Colonic mucosa (tissue), 4 donors: ENCODE measurements around the gene ACOXL. TPM values are rescaled to one million over a fixed set of nuclear protein-coding genes. Genes with fewer than 3 reads are reported as not detected.

ENCODE experiments used
- DNase-seq: peaks from one replicate; pipeline ENCODE4 v3.0.0-alpha.2; 2020
- H3K27ac ChIP-seq: fragments of 200-600 bp; one replicate; pipeline ENCODE4 v1.8.0; 2021
- H3K27me3 ChIP-seq: fragments of 200-600 bp; one replicate; pipeline ENCODE4 v1.8.0; 2021
- H3K36me3 ChIP-seq: fragments of 200-600 bp; one replicate; pipeline ENCODE4 v1.8.0; 2021
- H3K4me1 ChIP-seq: fragments of 200-600 bp; one replicate; pipeline ENCODE4 v1.8.0; 2021; ENCODE audit warnings: mild to moderate bottlenecking
- H3K4me3 ChIP-seq: fragments of 200-600 bp; one replicate; pipeline ENCODE4 v1.8.0; 2021
- H3K9ac ChIP-seq, 2 donors: one replicate each; pipeline ENCODE4 v1.7.0; 2013; ENCODE audit warnings: control low read depth in 2 of 2, low read depth in 2 of 2, low read length in 2 of 2
- H3K9me3 ChIP-seq: fragments of 200-600 bp; one replicate; pipeline ENCODE4 v1.8.0; 2021
- intact Hi-C: fragments of 100-400 bp; cut with DNase I; formaldehyde crosslinking; loops from one replicate; pipeline ENCODE4 v1.14.1; 2022
- total RNA-seq, 2 donors: library from RNA; stranded (reverse); fragmentation: NEBNext Ultra II Directional in 1 of 2; extraction: Animal tissue kit (Norgen Biotek cat#: 25700) in 1 of 2; gene quantifications; one replicate each; pipeline ENCODE4 v1.2.1, GENCODE V29; 2021
- TF ChIP-seq, protein P1 (sequence below): fragments of 200-600 bp; IDR thresholded peaks from one replicate; pipeline ENCODE4 v1.8.0; 2022; ENCODE audit warnings: antibody characterized with exemption, mild to moderate bottlenecking
- donor health status: healthy.
- donor health status: DM: no; HTN: no; CAD: no.
- donor health status: DM: no; HTN: no; CAD: no.

The ACOXL gene
- total RNA-seq, 2 donors from 2014 or later: 0.32 to 0.82 TPM

- Histone ChIP-seq H3K27ac (no peak overlapping the region), H3K4me1 (no peaks in the 10 kb centered on the region), H3K36me3 (no peaks in the 10 kb centered on the region), H3K27me3 (no peaks in the 10 kb centered on the region), H3K9ac (no peak overlapping the region), H3K4me3 (no peak overlapping the region), H3K9me3 (no peaks in the 10 kb centered on the region)
- TF ChIP-seq, protein P1, sequence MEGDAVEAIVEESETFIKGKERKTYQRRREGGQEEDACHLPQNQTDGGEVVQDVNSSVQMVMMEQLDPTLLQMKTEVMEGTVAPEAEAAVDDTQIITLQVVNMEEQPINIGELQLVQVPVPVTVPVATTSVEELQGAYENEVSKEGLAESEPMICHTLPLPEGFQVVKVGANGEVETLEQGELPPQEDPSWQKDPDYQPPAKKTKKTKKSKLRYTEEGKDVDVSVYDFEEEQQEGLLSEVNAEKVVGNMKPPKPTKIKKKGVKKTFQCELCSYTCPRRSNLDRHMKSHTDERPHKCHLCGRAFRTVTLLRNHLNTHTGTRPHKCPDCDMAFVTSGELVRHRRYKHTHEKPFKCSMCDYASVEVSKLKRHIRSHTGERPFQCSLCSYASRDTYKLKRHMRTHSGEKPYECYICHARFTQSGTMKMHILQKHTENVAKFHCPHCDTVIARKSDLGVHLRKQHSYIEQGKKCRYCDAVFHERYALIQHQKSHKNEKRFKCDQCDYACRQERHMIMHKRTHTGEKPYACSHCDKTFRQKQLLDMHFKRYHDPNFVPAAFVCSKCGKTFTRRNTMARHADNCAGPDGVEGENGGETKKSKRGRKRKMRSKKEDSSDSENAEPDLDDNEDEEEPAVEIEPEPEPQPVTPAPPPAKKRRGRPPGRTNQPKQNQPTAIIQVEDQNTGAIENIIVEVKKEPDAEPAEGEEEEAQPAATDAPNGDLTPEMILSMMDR: no peak
- DNase-seq: no peak
- intact Hi-C loops: no loop called here
Observed at GRCh38 chr2:110874453-110875383, 142.3 kb downstream of the ACOXL start.

GRCh38 chr2:110875384-110875725 lies 143.0 kb downstream of the ACOXL start:
- DNase-seq: no peak
- TF ChIP-seq, protein P1: no peak
- intact Hi-C loops: no loop called here
- Histone ChIP-seq H3K9ac (no peak overlapping the region), H3K27ac (no peak overlapping the region), H3K4me1 (no peaks in the 10 kb centered on the region), H3K9me3 (no peaks in the 10 kb centered on the region), H3K4me3 (no peak overlapping the region), H3K27me3 (no peaks in the 10 kb centered on the region), H3K36me3 (no peaks in the 10 kb centered on the region)

DNA sequence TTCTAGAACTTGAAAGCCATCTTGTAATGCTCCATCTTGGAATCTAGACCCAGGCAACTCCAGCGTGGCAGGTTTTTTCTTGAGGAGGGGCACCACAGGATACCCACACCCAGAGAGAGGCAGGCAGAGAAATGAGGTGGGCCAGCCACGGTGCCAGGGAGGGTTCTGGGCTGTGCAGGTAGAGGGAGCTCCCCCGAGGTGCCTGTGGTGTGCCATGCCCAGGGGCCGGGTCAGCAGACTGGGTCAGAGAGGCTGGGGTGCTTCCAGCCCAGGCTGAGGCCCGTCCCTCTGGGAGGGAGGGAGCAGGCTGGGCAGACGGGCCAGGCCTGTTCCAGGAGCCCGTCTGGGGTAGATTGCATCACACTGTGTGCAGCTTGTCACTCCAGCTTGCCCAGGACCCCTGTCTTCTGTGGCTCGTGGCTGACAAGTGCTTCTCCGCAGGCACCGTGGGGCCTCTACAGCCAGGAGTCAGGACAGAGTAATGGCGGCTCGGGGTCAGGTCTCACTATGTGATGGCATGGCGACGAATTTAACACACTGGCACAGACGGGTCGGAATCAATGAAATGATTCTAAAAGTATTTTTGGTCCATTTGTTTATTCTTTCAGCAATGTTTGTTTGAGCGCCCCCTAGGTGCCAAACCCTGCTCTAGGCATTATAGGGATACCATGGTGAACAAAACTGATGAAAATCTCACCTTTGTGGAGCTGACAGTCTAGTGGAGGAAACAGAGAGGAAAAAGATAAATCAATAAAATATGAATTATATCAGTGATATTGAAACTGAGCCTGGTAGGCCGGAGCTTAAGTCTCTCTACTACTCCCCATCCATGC lies 144.0 kb downstream of the ACOXL start:
- DNase-seq: no peak
- TF ChIP-seq, protein P1: no peak

DNA sequence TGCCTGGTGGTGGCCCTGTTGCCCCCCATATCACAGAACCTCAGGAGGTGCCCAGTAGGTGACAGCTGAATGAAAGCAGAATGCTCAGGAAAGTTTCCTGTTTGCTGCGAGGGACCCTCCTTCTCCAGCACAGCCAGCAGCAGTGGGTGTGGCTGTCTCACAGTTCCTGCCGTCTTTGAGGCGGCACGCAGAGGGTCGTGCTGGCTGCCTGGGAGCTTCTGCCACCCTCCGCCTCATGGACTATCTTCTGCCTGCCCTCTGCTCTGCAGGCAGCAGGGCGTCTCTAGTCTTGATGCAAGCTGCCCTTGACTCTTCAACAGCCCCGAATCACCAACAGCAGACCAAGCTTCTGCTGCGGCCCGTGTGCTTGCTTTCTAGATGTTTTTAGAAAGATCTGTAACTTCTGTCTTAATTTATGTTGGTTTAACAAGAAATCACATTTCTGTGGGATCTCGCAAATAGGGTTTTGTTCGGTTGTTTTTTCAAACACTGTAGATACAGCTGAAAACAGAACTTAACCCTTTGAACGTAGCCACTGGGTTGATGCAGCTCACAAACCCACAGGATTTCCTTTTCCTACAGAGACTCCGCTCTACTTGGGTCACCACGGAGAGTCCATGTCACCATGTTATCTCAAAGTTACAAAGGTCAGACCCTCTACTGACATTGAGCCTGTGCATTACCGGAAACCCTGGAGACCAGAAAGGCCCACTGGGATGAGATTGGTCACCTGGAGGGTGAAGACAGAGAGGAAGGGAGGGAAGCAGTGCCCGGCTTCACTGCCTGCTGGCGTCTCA lies 144.9 kb downstream of the ACOXL start:
- Histone ChIP-seq H3K36me3 (no peaks in the 10 kb centered on the region), H3K4me1 (no peaks in the 10 kb centered on the region), H3K4me3 (no peak overlapping the region), H3K9me3 (no peaks in the 10 kb centered on the region), H3K9ac (no peak overlapping the region), H3K27ac (no peak overlapping the region), H3K27me3 (no peaks in the 10 kb centered on the region)
- TF ChIP-seq, protein P1: no peak
- intact Hi-C loops: no loop called here
- no peak for DNase-seq

More for the DNA sequence above, 144.0 kb downstream of the ACOXL start:
- Histone ChIP-seq H3K27ac (no peak overlapping the region), H3K4me1 (no peaks in the 10 kb centered on the region), H3K4me3 (no peak overlapping the region), H3K27me3 (no peaks in the 10 kb centered on the region), H3K9me3 (no peaks in the 10 kb centered on the region), H3K36me3 (no peaks in the 10 kb centered on the region), H3K9ac (no peak overlapping the region)
- intact Hi-C loops: no loop called here

- DNase-seq: no peak
- H3K9ac ChIP-seq: no peak overlapping the region
- H3K4me3 ChIP-seq: no peak overlapping the region
- no peaks in the 10 kb centered on the region for H3K4me1 ChIP-seq
- no peaks in the 10 kb centered on the region for H3K9me3 ChIP-seq
- intact Hi-C loops: no loop called here
- H3K36me3 ChIP-seq: no peaks in the 10 kb centered on the region
- H3K27me3 ChIP-seq: no peaks in the 10 kb centered on the region
- TF ChIP-seq, protein P1: no peak
- no peak overlapping the region for H3K27ac ChIP-seq
Observed at GRCh38 chr2:110878150-110878549, 145.8 kb downstream of the ACOXL start.
